Chondrocyte (in vitro differentiated cells): ENCODE results near the gene CUL7. TPM values are rescaled to one million over a fixed set of nuclear protein-coding genes. Genes with fewer than 3 reads are reported as not detected.
"Not testable (repeated sequence)": the region's sequence is repeated elsewhere in the genome, so short reads cannot be mapped to it uniquely, and the experiment has no call there.

ENCODE experiments used
- DNase-seq: peaks from one replicate; pipeline ENCODE4 v3.0.0; 2021; ENCODE audit warnings: mixed read lengths, low spot score
- H3K27ac Mint-ChIP-seq: one replicate; pipeline ENCODE4 v1.8.0; 2021; ENCODE audit warnings: mild to moderate bottlenecking, moderate library complexity, mixed read lengths; ENCODE audit not compliant: unreplicated experiment
- H3K27me3 Mint-ChIP-seq: 2 replicates; pipeline ENCODE4 v1.8.0; 2021; ENCODE audit warnings: low read depth, mixed read lengths
- H3K36me3 Mint-ChIP-seq: 2 replicates; pipeline ENCODE4 v1.8.0; 2021; ENCODE audit warnings: low read depth, mixed read lengths
- H3K4me1 Mint-ChIP-seq: 2 replicates; pipeline ENCODE4 v1.8.0; 2021; ENCODE audit warnings: low read depth, mild to moderate bottlenecking, mixed read lengths
- H3K4me3 Mint-ChIP-seq: one replicate; pipeline ENCODE4 v1.8.0; 2021; ENCODE audit warnings: mild to moderate bottlenecking, moderate library complexity, mixed read lengths; ENCODE audit not compliant: unreplicated experiment
- H3K9me3 Mint-ChIP-seq: 2 replicates; pipeline ENCODE4 v1.8.0; 2021; ENCODE audit warnings: low read depth, mixed read lengths
- CTCF ChIP-seq: fragments of 200-600 bp; sonication (generic); IDR thresholded peaks from 2 replicates; pipeline ENCODE4 v1.5.0; 2021; ENCODE audit warnings: antibody characterized with exemption, mild to moderate bottlenecking, moderate library complexity
- total RNA-seq: library from RNA; stranded (reverse); gene quantifications from 3 replicates; pipeline ENCODE4 v1.2.1, GENCODE V29; 2021

The CUL7 gene
- total RNA-seq, 1 donor from 2014 or later, result 54.3 TPM

- Mint-ChIP-seq H3K9me3 (no peaks in the 10 kb centered on the region), H3K27ac (peak overlapping the region; percentile 34), H3K4me1 (peaks cover 43% of the 10 kb centered on the region), H3K27me3 (no peaks in the 10 kb centered on the region), H3K4me3 (no peak overlapping the region), H3K36me3 (peaks cover 2% of the 10 kb centered on the region)
- DNase-seq, result no peak
- TF ChIP-seq CTCF, result no peak
Measured at GRCh38 chr6:43082806-43083655, 29.4 kb upstream of the CUL7 start.

- not testable (repeated sequence) for H3K27me3 Mint-ChIP-seq, H3K4me3 Mint-ChIP-seq, H3K36me3 Mint-ChIP-seq, DNase-seq, H3K9me3 Mint-ChIP-seq
- Mint-ChIP-seq H3K4me1 (peaks cover 53% of the 10 kb centered on the region), H3K27ac (peak overlapping the region; percentile 73)
Measured at GRCh38 chr6:43081922-43082321, 28.3 kb upstream of the CUL7 start.

GRCh38 chr6:43081043-43081442 is 27.4 kb upstream of the CUL7 start:
- peak overlapping the region; percentile 60 for H3K27ac Mint-ChIP-seq

GRCh38 chr6:43078691-43079090 is 25.0 kb upstream of the CUL7 start:
- no peak for DNase-seq
- Mint-ChIP-seq H3K27ac (peak overlapping the region; percentile 76), H3K4me1 (peaks cover 56% of the 10 kb centered on the region), H3K27me3 (no peaks in the 10 kb centered on the region), H3K36me3 (peaks cover 4% of the 10 kb centered on the region), H3K9me3 (no peaks in the 10 kb centered on the region), H3K4me3 (peak overlapping the region; percentile 85)
- TF ChIP-seq CTCF, result no peak

More at GRCh38 chr6:43081043-43081442, 27.4 kb upstream of the CUL7 start:
- Mint-ChIP-seq H3K4me3 (no peak overlapping the region), H3K27me3 (no peaks in the 10 kb centered on the region), H3K36me3 (peaks cover 2% of the 10 kb centered on the region), H3K9me3 (no peaks in the 10 kb centered on the region), H3K4me1 (peaks cover 49% of the 10 kb centered on the region)
- no peak for TF ChIP-seq CTCF
- DNase-seq, result no peak

GRCh38 chr6:43077981-43078511 is 24.4 kb upstream of the CUL7 start:
- no peak for DNase-seq
- no peaks in the 10 kb centered on the region for H3K9me3 Mint-ChIP-seq
- H3K27ac Mint-ChIP-seq, result peak overlapping the region; percentile 76

More at GRCh38 chr6:43077981-43078511, 24.4 kb upstream of the CUL7 start:
- no peak for TF ChIP-seq CTCF
- H3K4me1 Mint-ChIP-seq, result peaks cover 50% of the 10 kb centered on the region
- peaks cover 5% of the 10 kb centered on the region for H3K36me3 Mint-ChIP-seq
- peak overlapping the region; percentile 85 for H3K4me3 Mint-ChIP-seq
- no peaks in the 10 kb centered on the region for H3K27me3 Mint-ChIP-seq
